K562 (cell line): Measurements from ENCODE around the gene ANO3. TPM values are rescaled to one million over a fixed set of nuclear protein-coding genes. Genes with fewer than 3 reads are reported as not detected.

Source experiments
- ATAC-seq: fragments of 200-7000 bp; cut with Tn5 transposase; 3 replicates; pipeline ENCODE4 v1.9.1; 2020; ENCODE audit warnings: moderate library complexity
- BruUV-seq: library from RNA; stranded (reverse); fragments of 400-500 nt; replicated peaks from 2 replicates; lab custom pipeline; 2021; lab: Mats Ljungman, UMichigan
- CTCF ChIA-PET: fragments of 300-600 bp; formaldehyde crosslinking; extraction: SDS; loops from one replicate; lab custom pipeline; 2021; ENCODE audit warnings: low intra/inter-chr PET ratio; lab: Yijun Ruan, JAX
- POLR2A ChIA-PET: fragments of 300-600, 350-650 bp; sonication (Branson Sonifier 250); formaldehyde crosslinking; extraction: SDS; loops from one replicate; lab custom pipeline; 2021; ENCODE audit warnings: antibody characterized with exemption, inconsistent platforms; lab: Yijun Ruan, JAX
- DNase-seq, 4 experiments: peaks; one replicate each; pipeline versions ENCODE4 v3.0.0 to v3.0.0-alpha.2; 2011 to 2018; ENCODE audit warnings: low spot score in 3 of 4, mixed read lengths in 3 of 4; ENCODE audit errors: extremely low read depth in 1 of 4
- FAIRE-seq: peaks from 2 replicates; lab custom pipeline; 2011; peaks lifted over from hg19 to GRCh38; lab: Jason Lieb, UNC
- H2AFZ ChIP-seq: 2 replicates; pipeline ENCODE4 v1.6.0; 2011; ENCODE audit warnings: low read depth, low read length, control low read depth, inconsistent platforms
- H3K27ac ChIP-seq: fragments of 200-600 bp; 3 replicates; pipeline ENCODE4 v1.8.0; 2011; ENCODE audit warnings: low read depth, mild to moderate bottlenecking, control low read depth, inconsistent platforms, low read length, moderate library complexity, mixed read lengths; ENCODE audit errors: extremely low read depth
- H3K27me3 ChIP-seq, 2 experiments: fragments of 300-600 bp in 1 of 2; 2 replicates in 1 of 2; 3 replicates in 1 of 2; pipeline versions ENCODE4 v1.6.0 to v1.8.0; 2011; ENCODE audit warnings: inconsistent platforms in 2 of 2, low read length in 2 of 2, mild to moderate bottlenecking in 1 of 2, mixed read lengths in 1 of 2, moderate library complexity in 1 of 2; ENCODE audit not compliant: control insufficient read depth in 2 of 2, insufficient read depth in 2 of 2
- H3K36me3 ChIP-seq: fragments of 300-600 bp; 3 replicates; pipeline ENCODE4 v1.8.0; 2011; ENCODE audit warnings: mild to moderate bottlenecking, low read length, inconsistent platforms; ENCODE audit not compliant: control insufficient read depth, insufficient read depth
- H3K4me1 ChIP-seq, 2 experiments: fragments of 200-600 bp in 1 of 2; replicated peaks in 1 of 2; 2 replicates in 1 of 2; 3 replicates in 1 of 2; pipeline versions ENCODE4 v1.5.1 to v1.8.0; 2011; ENCODE audit warnings: inconsistent platforms in 2 of 2, low read length in 2 of 2, mild to moderate bottlenecking in 1 of 2, mixed read lengths in 1 of 2, moderate library complexity in 1 of 2; ENCODE audit not compliant: control insufficient read depth in 2 of 2, insufficient read depth in 2 of 2
- H3K4me2 ChIP-seq: 2 replicates; pipeline ENCODE4 v1.6.1; 2011; ENCODE audit warnings: low read length, control low read depth, inconsistent platforms, mixed read lengths; ENCODE audit not compliant: insufficient read depth
- H3K4me3 ChIP-seq: fragments of 200-600 bp; sonication (generic), shearing (Covaris generic); 2 replicates; pipeline ENCODE4 v1.5.1; 2016; ENCODE audit warnings: control low read depth, inconsistent platforms
- H3K79me2 ChIP-seq: fragments of 200-600 bp; 3 replicates; pipeline ENCODE4 v1.8.0; 2011; ENCODE audit warnings: low read length, inconsistent platforms; ENCODE audit not compliant: control insufficient read depth, insufficient read depth
- H3K9ac ChIP-seq, 2 experiments: 2 replicates each; pipeline versions ENCODE4 v1.6.0 to v1.6.1; 2011; ENCODE audit warnings: low read depth in 2 of 2, low read length in 2 of 2, control low read depth in 1 of 2, inconsistent platforms in 1 of 2, mild to moderate bottlenecking in 1 of 2, mixed read lengths in 1 of 2; ENCODE audit not compliant: insufficient read depth in 1 of 2
- H3K9me1 ChIP-seq: one replicate; pipeline ENCODE4 v1.6.0; 2011; ENCODE audit warnings: inconsistent platforms, mild to moderate bottlenecking, low read length, moderate library complexity; ENCODE audit not compliant: control insufficient read depth, insufficient read depth
- H3K9me3 ChIP-seq: replicated peaks from 2 replicates; pipeline ENCODE4 v1.5.1; 2011; ENCODE audit warnings: low read depth, low read length, inconsistent platforms; ENCODE audit not compliant: control insufficient read depth, insufficient read depth
- H4K20me1 ChIP-seq: replicated peaks from 2 replicates; pipeline ENCODE4 v1.6.1; 2011; ENCODE audit warnings: low read length, inconsistent platforms, mixed read lengths; ENCODE audit not compliant: control insufficient read depth, insufficient read depth
- C11orf30 ChIP-seq: fragments of 450-650 bp; IDR thresholded peaks from 2 replicates; pipeline ENCODE4 v1.6.1; 2016; ENCODE audit warnings: low read depth, mild to moderate bottlenecking
- CCNT2 ChIP-seq: IDR thresholded peaks from 2 replicates; pipeline ENCODE4 v1.6.1; 2011; ENCODE audit warnings: borderline replicate concordance, low read depth, mild to moderate bottlenecking, moderate library complexity, mixed read lengths, low read length; ENCODE audit not compliant: insufficient read length; ENCODE audit errors: extremely low read depth
- CSDE1 ChIP-seq, 2 experiments: fragments of 450-650 bp; IDR thresholded peaks; 2 replicates each; pipeline ENCODE4 v1.6.1; 2016; ENCODE audit warnings: mild to moderate bottlenecking in 1 of 2
- ELF4 ChIP-seq: fragments of 450-650 bp; formaldehyde crosslinking; IDR thresholded peaks from 2 replicates; pipeline ENCODE4 v1.4.0; 2022; ENCODE audit warnings: missing genetic modification characterization
- EZH2 ChIP-seq: IDR thresholded peaks from 2 replicates; pipeline ENCODE4 v1.6.1; 2012; ENCODE audit warnings: low read depth, mild to moderate bottlenecking, inconsistent platforms, low read length, borderline replicate concordance
- JUNB ChIP-seq: fragments of 450-650 bp; formaldehyde crosslinking; conservative IDR thresholded peaks from 2 replicates; pipeline ENCODE4 v1.4.0; 2020; ENCODE audit warnings: mild to moderate bottlenecking
- KHSRP ChIP-seq: fragments of 450-650 bp; IDR thresholded peaks from 2 replicates; pipeline ENCODE4 v1.6.1; 2017
- KLF10 ChIP-seq: fragments of 250-450 bp; sonication (Bioruptor Pico); IDR thresholded peaks from 2 replicates; pipeline ENCODE4 v1.6.1; 2021; ENCODE audit warnings: matching md5 sums
- NFRKB ChIP-seq: fragments of 450-650 bp; IDR thresholded peaks from 2 replicates; pipeline ENCODE4 v1.6.1; 2016; ENCODE audit warnings: low read depth
- RFX1 ChIP-seq: fragments of 450-650 bp; IDR thresholded peaks from 2 replicates; pipeline ENCODE4 v1.6.1; 2016; ENCODE audit warnings: mild to moderate bottlenecking, moderate library complexity
- TGIF2 ChIP-seq: sonication (generic); formaldehyde crosslinking; IDR thresholded peaks from 2 replicates; pipeline ENCODE4 v1.8.1; 2022; ENCODE audit warnings: mild to moderate bottlenecking, missing genetic modification reagents, moderate library complexity
- XRCC5 ChIP-seq: fragments of 200-400 bp; formaldehyde crosslinking; IDR thresholded peaks from 2 replicates; pipeline ENCODE4 v1.6.1; 2017; ENCODE audit warnings: low read depth, mild to moderate bottlenecking, low read length
- ZBTB17 ChIP-seq: fragments of 450-650 bp; formaldehyde crosslinking; IDR thresholded peaks from 2 replicates; pipeline ENCODE4 v1.4.0; 2020; ENCODE audit warnings: mild to moderate bottlenecking
- ZNF174 ChIP-seq: fragments of 250-450 bp; sonication (Bioruptor Pico); IDR thresholded peaks from 2 replicates; pipeline ENCODE4 v1.4.0; 2020; ENCODE audit warnings: mild to moderate bottlenecking
- ZNF41 ChIP-seq: fragments of 250-450 bp; sonication (Bioruptor Pico); conservative IDR thresholded peaks from 2 replicates; pipeline ENCODE4 v1.4.0; 2020; ENCODE audit warnings: mild to moderate bottlenecking
- WGBS: fragments of 100-300 bp; shearing (Covaris generic); methylation state at CpG from one replicate; pipeline ENCODE4 v1.1.6; 2016; ENCODE audit warnings: low coverage, mixed read lengths; ENCODE audit not compliant: insufficient coverage; ENCODE audit errors: missing lambda C conversion rate; 5-methylcytosine and 5-hydroxymethylcytosine counted together
- in situ Hi-C: fragments of 300-500 bp; cut with MboI; formaldehyde crosslinking; loops from 4 replicates; pipeline ENCODE4 v1.15.0; 2018; ENCODE audit warnings: inconsistent platforms, mixed read lengths
- intact Hi-C: fragments of 100-400 bp; cut with micrococcal nuclease; formaldehyde crosslinking; loops from 2 replicates; pipeline ENCODE4 v1.14.2; 2022
- polyA plus RNA-seq, 8 experiments: library from polyadenylated mRNA; depleted of rRNA in 4 of 8; stranded (reverse) in 5 of 8; unstranded in 3 of 8; fragments of >200 nt; fragmentation: Nextera tagmentation in 2 of 8; fragmentation: Illumina TruSeq in 1 of 8; extraction: Ambion mirVana in 2 of 8; extraction: Trizol in 1 of 8; gene quantifications; 2 replicates each; pipeline versions ENCODE4 v1.2.1 to v1.2.3, GENCODE V29; 2011 to 2014; ENCODE audit warnings: inconsistent platforms in 1 of 8, missing spikeins in 1 of 8
- total RNA-seq, 7 experiments: library from RNA; depleted of rRNA in 6 of 7; stranded (reverse); fragments of >200 nt in 6 of 7; fragmentation: Illumina TruSeq in 2 of 7; extraction: Trizol in 2 of 7; gene quantifications; 2 replicates each; pipeline versions ENCODE4 v1.2.1 to v1.2.3, GENCODE V29; 2011 to 2021; ENCODE audit warnings: low replicate concordance in 1 of 7
- TF ChIP-seq, protein P1 (sequence below), 2 experiments: IDR thresholded peaks; 2 replicates each; pipeline ENCODE4 v1.6.1; 2011; ENCODE audit warnings: borderline replicate concordance in 1 of 2, control low read depth in 1 of 2, low read depth in 1 of 2, low read length in 1 of 2, mild to moderate bottlenecking in 1 of 2, mixed read lengths in 1 of 2, moderate library complexity in 1 of 2; ENCODE audit not compliant: insufficient read depth in 1 of 2, insufficient read length in 1 of 2, poor library complexity in 1 of 2, severe bottlenecking in 1 of 2; ENCODE audit errors: extremely low read depth in 1 of 2

The ANO3 gene
- total and polyA plus RNA-seq, 9 of the 15 experiments (the other 6 are each of a cell fraction or from before 2014, with no cell fraction given): 0.01 to 0.13 (median 0.04) TPM; not detected in 1

DNA sequence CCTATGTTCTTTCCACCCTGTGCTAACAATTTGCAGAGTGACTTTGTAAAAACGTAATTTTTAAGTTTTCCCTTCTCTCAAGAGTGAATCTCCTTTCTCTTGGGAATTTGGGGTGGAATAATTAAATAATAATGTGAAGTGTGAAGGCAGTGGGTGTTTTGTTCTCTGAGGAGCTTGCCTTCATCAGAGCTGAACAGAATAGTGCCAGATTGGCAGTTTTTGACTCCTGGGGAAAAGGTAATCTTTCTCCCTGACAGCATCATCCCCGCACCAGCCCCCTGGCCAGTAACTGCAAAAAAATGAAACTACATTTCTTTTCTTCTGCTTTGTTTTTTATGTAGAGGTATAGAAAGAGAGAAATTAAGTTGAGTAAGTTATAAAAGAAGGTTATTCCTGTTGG is 180.3 kb downstream of the ANO3 start (continued):
- no peak for TF ChIP-seq RFX1
- TF ChIP-seq KHSRP: no peak
- TF ChIP-seq KLF10 (CRISPR knock-in tag): no peak
- no peak for TF ChIP-seq EZH2
- TF ChIP-seq, protein P1, sequence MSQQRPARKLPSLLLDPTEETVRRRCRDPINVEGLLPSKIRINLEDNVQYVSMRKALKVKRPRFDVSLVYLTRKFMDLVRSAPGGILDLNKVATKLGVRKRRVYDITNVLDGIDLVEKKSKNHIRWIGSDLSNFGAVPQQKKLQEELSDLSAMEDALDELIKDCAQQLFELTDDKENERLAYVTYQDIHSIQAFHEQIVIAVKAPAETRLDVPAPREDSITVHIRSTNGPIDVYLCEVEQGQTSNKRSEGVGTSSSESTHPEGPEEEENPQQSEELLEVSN (IDR thresholded peaks at IDR 0.05; ENCODE audit: borderline replicate concordance in 1 of 2, extremely low read depth in 1 of 2, insufficient read depth in 1 of 2, insufficient read length in 1 of 2, low read depth in 1 of 2, low read length in 1 of 2, poor library complexity in 1 of 2, severe bottlenecking in 1 of 2): no peak
- no peak for TF ChIP-seq C11orf30
- TF ChIP-seq JUNB (CRISPR knock-in tag): no peak
- TF ChIP-seq ZNF174 (CRISPR knock-in tag): no peak

DNA sequence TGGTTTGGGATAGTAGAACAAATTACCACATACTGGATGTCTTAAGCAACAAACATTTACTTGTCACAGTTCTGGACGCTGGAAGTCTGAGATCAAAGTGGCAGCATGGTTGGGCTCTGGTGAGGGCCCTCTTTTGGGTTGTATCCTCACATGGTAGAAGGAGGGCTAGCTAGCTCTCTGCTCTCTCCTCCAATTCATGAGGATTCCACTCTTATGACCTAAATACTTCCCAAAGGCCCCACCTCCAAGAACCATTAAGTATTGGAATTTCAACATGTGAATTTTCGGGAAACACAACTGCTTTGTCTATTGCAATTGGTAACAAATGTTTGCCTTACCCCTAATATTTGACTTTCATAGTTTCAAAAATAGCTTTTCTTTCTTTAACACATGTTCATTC is 187.5 kb downstream of the ANO3 start:
- BruUV-seq: no TSS peak
- no peak for ATAC-seq
- DNase-seq: no peak
- Histone ChIP-seq H3K27me3 (no peaks in the 10 kb centered on the region), H3K79me2 (no peaks in the 10 kb centered on the region), H3K4me2 (no peak overlapping the region), H3K9ac (no peak overlapping the region), H3K4me3 (no peak overlapping the region), H3K9me3 (peaks cover 1% of the 10 kb centered on the region; the same call in 1 of the 2 replicates), H4K20me1 (no peaks in the 10 kb centered on the region), H3K27ac (no peak overlapping the region), H3K9me1 (no peaks in the 10 kb centered on the region), H3K4me1 (no peaks in the 10 kb centered on the region), H2AFZ (no peak overlapping the region), H3K36me3 (no peaks in the 10 kb centered on the region)
- POLR2A ChIA-PET: no interaction called here
- TF ChIP-seq TGIF2: no peak
- TF ChIP-seq ZBTB17: no peak
- TF ChIP-seq ELF4 (CRISPR knock-in tag): no peak
- TF ChIP-seq CCNT2: no peak
- TF ChIP-seq ZNF41 (CRISPR knock-in tag): no peak
- no peak for TF ChIP-seq CSDE1 (IDR thresholded peaks at IDR 0.05)
- no peak for TF ChIP-seq XRCC5
- TF ChIP-seq NFRKB: no peak
- no peak for FAIRE-seq
- in situ Hi-C loops (no loop called here), intact Hi-C loops (no loop called here)
- WGBS: 5% methylated on average over 2 of the region's 2 CpGs
- CTCF ChIA-PET: no interaction called here
